Erythroblast (primary cell): Measurements from ENCODE around the gene CDK17.

Source experiments
- GATA1 ChIP-seq: IDR thresholded peaks from 2 replicates; pipeline ENCODE4 v1.6.1; 2011; ENCODE audit warnings: low read depth, mild to moderate bottlenecking, control low read depth, low read length, moderate library complexity
- POLR2A ChIP-seq: IDR thresholded peaks from 2 replicates; pipeline ENCODE4 v1.6.1; 2011; ENCODE audit warnings: mild to moderate bottlenecking, low read length

- TF ChIP-seq POLR2A (no peak), GATA1 (no peak)
Measured at GRCh38 chr12:96303653-96304052, 96.6 kb downstream of the CDK17 start.
